Type B pancreatic cell (in vitro differentiated cells): ENCODE data around the gene HSP90B1. TPM values are rescaled to one million over a fixed set of nuclear protein-coding genes. Genes with fewer than 3 reads are reported as not detected.

ENCODE experiments used
- DNase-seq: peaks from one replicate; pipeline ENCODE4 v3.0.0; 2021; ENCODE audit warnings: mixed read lengths; ENCODE audit not compliant: unreplicated experiment; ENCODE audit errors: extremely low spot score
- H3K27ac Mint-ChIP-seq: 2 replicates; pipeline ENCODE4 v1.8.0; 2021; ENCODE audit warnings: mild to moderate bottlenecking, mixed read lengths
- H3K27me3 Mint-ChIP-seq: 2 replicates; pipeline ENCODE4 v1.8.0; 2021; ENCODE audit warnings: mixed read lengths
- H3K36me3 Mint-ChIP-seq: 2 replicates; pipeline ENCODE4 v1.8.0; 2021; ENCODE audit warnings: mixed read lengths
- H3K4me1 Mint-ChIP-seq: one replicate; pipeline ENCODE4 v1.8.0; 2021; ENCODE audit warnings: mixed read lengths; ENCODE audit not compliant: unreplicated experiment
- H3K4me3 Mint-ChIP-seq: 2 replicates; pipeline ENCODE4 v1.8.0; 2021; ENCODE audit warnings: mild to moderate bottlenecking, mixed read lengths
- H3K9me3 Mint-ChIP-seq: 2 replicates; pipeline ENCODE4 v1.8.0; 2021; ENCODE audit warnings: mixed read lengths
- total RNA-seq: library from RNA; stranded (reverse); gene quantifications from 2 replicates; pipeline ENCODE4 v1.2.1, GENCODE V29; 2021; ENCODE audit warnings: low replicate concordance
- TF ChIP-seq, protein P1 (sequence below): fragments of 200-600 bp; sonication (generic); conservative IDR thresholded peaks from 2 replicates; pipeline ENCODE4 v1.5.0; 2021; ENCODE audit warnings: antibody characterized with exemption, mild to moderate bottlenecking

The HSP90B1 gene
- total RNA-seq, 1 donor from 2014 or later = 967 TPM

DNA sequence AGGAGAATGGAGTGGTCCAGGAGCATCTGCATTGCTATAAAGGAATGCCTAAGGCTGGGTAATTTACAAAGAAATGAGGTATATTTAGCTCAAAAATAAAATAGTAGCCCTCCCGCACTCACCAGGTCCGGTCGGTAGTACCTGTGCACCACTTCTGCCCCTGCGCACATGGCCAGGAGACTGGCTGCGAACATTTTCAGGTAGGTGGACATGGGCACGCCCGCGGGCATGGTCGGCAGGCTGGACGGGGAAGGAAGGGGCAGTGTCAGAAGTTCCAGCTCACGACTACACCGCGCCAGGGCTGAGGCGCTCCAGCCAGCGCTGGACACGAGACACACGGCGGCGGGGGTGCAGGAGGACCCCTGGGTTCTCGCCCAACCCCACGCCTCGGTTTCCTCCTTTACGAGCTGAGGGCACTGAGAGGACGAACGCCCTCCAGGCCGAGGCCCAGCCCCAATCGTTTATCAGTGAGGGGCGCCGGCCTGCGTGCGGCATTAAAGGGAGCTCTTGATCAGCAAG is 26.4 kb downstream of the HSP90B1 start:
- Mint-ChIP-seq H3K9me3 (no peaks in the 10 kb centered on the region), H3K4me3 (peak overlapping the region; percentile 88), H3K4me1 (peaks cover 16% of the 10 kb centered on the region), H3K27ac (peak overlapping the region; percentile 97), H3K36me3 (peaks cover 11% of the 10 kb centered on the region), H3K27me3 (no peaks in the 10 kb centered on the region)
- TF ChIP-seq, protein P1, sequence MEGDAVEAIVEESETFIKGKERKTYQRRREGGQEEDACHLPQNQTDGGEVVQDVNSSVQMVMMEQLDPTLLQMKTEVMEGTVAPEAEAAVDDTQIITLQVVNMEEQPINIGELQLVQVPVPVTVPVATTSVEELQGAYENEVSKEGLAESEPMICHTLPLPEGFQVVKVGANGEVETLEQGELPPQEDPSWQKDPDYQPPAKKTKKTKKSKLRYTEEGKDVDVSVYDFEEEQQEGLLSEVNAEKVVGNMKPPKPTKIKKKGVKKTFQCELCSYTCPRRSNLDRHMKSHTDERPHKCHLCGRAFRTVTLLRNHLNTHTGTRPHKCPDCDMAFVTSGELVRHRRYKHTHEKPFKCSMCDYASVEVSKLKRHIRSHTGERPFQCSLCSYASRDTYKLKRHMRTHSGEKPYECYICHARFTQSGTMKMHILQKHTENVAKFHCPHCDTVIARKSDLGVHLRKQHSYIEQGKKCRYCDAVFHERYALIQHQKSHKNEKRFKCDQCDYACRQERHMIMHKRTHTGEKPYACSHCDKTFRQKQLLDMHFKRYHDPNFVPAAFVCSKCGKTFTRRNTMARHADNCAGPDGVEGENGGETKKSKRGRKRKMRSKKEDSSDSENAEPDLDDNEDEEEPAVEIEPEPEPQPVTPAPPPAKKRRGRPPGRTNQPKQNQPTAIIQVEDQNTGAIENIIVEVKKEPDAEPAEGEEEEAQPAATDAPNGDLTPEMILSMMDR = no peak
- DNase-seq = no peak

DNA sequence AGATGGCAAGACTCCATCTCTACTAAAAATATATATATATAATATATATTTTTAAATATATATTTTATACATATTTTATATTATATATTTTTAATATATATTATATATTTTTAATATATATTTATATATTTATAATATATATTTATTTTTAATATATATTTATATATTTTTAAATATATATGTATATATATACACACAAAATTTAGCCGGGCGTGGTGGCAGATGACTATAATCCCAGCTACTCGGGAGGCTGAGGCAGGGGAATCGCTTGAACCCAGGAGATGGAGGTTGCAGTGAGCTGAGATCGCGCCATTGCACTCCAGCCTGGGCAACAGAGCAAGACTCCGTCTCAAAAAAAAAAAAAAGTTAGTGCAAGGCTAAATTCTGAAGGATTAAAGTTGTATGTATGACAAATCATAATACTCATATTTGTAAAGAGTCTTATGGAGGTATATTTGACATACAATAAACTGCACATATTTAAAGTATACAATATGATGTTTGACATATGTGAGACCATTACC is 27.7 kb downstream of the HSP90B1 start:
- H3K4me3 Mint-ChIP-seq = peak overlapping the region; percentile 88
- no peaks in the 10 kb centered on the region for H3K9me3 Mint-ChIP-seq
- peaks cover 7% of the 10 kb centered on the region for H3K36me3 Mint-ChIP-seq
- TF ChIP-seq, protein P1 = no peak
- no peak for DNase-seq
- H3K27me3 Mint-ChIP-seq = no peaks in the 10 kb centered on the region
- peak overlapping the region; percentile 97 for H3K27ac Mint-ChIP-seq
- H3K4me1 Mint-ChIP-seq = peaks cover 21% of the 10 kb centered on the region

DNA sequence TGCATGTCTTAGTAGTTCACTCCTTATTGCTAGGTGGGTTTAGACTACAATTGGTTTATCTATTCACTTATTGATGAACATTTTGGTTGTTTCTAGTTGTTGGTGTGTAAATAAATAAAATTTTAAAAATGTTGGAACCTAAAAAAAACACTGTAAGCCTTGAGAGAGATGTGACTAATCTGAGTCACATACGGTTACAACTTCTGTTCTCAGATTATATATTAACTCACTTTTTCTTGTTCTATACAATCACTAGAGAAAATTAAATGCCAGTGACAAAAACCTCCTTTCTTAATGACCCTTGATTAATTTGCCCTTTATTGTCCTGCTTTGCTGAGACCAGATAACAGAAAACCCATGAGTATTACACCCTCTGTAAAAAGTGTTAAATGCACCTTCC is 28.4 kb downstream of the HSP90B1 start:
- Mint-ChIP-seq H3K27ac (peak overlapping the region; percentile 68), H3K4me1 (peaks cover 21% of the 10 kb centered on the region), H3K9me3 (no peaks in the 10 kb centered on the region), H3K4me3 (peak overlapping the region; percentile 81), H3K27me3 (no peaks in the 10 kb centered on the region), H3K36me3 (peaks cover 6% of the 10 kb centered on the region)
- TF ChIP-seq, protein P1 = no peak
- no peak for DNase-seq

DNA sequence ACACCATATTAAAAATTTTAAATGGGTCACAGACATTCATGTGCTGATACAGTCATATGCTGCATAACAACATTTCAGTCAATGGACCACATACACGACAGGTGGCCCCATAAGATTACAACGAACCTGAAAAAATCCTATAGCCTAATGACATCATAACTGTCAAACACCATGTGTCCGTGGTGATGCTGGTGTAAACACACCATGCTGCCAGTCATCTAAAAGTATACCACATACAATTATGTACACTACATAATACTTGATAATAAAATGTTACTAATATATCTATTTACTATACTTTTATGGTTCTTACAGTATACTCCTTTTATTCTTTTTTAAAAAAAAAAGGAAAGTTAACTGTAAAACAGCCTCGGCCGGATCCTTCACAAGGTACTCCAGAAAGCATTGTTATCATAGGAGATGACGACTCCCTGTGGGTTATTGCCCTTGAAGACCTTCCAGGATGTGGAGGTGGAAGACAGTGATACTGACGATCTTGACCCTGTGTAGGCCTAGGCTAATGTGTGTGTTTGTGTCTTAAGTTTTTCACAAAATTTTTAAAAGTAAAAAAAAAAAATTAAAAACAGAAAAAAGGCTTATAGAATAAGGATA is 30.5 kb downstream of the HSP90B1 start:
- TF ChIP-seq, protein P1 = no peak
- H3K4me1 Mint-ChIP-seq = peaks cover 14% of the 10 kb centered on the region
- H3K9me3 Mint-ChIP-seq = no peaks in the 10 kb centered on the region
- no peaks in the 10 kb centered on the region for H3K27me3 Mint-ChIP-seq
- no peak overlapping the region for H3K27ac Mint-ChIP-seq
- H3K4me3 Mint-ChIP-seq = no peak overlapping the region
- peaks cover 6% of the 10 kb centered on the region for H3K36me3 Mint-ChIP-seq
- no peak for DNase-seq

DNA sequence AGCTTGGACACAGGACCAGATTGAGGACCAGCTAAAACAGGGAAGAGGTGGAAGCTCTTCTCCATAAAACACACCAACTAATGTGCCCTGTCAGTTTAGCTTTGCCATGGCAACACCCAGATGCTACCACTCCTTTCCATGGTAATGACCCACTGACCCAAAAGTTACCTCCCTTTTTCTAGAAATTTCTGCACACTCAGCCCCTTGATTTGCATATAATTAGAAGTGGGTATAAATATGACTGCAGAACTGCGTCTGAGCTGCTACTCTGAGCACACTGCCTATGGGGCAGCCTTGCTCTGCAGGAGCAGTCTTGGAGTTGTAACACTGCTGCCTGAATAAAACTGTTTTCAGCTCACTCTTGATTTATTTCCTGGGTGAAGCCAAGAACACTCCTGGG is 32.3 kb downstream of the HSP90B1 start:
- H3K27me3 Mint-ChIP-seq = no peaks in the 10 kb centered on the region
- H3K36me3 Mint-ChIP-seq = peaks cover 14% of the 10 kb centered on the region
- H3K4me3 Mint-ChIP-seq = no peak overlapping the region
- H3K27ac Mint-ChIP-seq = no peak overlapping the region
- no peaks in the 10 kb centered on the region for H3K9me3 Mint-ChIP-seq
- peaks cover 17% of the 10 kb centered on the region for H3K4me1 Mint-ChIP-seq
- DNase-seq = no peak
- TF ChIP-seq, protein P1 = no peak
